Hematopoietic multipotent progenitor cell (in vitro differentiated cells): ENCODE results near the gene DPH3. TPM values are rescaled to one million over a fixed set of nuclear protein-coding genes. Genes with fewer than 3 reads are reported as not detected.
"Not testable (repeated sequence)": the region's sequence is repeated elsewhere in the genome, so short reads cannot be mapped to it uniquely, and the experiment has no call there.

Experiments used
- DNase-seq, 3 donors: peaks; one replicate each; pipeline ENCODE4 v3.0.0-alpha.2; 2011 to 2015; ENCODE audit warnings: low read depth in 2 of 3, low spot score in 2 of 3
- total RNA-seq: library from RNA; depleted of rRNA; stranded (reverse); fragments of >200 nt; gene quantifications from one replicate; pipeline ENCODE4 v1.2.3, GENCODE V29; 2012

Gene DPH3
- 4.6 TPM for total RNA-seq

DNA sequence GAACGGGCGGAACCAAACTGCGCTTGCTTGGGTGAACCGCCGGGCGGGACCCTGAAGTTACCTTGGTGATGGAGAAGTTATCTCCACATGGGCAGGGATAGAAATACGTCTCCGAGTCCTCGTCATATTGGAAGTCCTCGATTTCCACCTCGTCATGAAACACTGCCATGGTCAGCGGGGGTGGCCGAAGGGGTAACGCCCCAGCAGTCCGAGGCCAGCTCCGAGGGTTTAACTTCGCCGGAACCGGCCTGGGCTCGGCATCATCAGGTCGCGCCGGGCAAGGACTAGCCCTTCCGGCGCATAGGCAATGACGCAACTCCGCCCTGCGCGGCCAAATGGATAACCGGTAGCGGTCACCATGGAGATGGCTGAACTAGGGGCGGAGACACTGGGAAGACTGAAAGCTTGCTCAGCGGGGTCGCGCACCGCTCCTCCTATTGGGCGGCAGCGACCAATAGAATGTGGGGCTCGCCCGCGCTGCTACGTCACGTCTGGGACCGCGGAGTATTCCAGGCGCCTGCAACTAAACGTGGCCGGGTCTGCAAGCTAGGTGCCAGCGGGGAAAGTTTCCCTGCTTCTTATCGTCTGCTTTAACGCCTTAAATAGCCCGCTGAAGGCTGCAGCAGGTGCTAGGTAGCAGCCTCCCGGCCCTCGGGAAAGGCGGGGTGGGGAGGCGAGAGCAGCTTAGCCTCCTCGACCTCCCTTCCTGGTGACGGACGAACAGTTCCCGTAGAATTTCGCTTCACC, at the start of gene DPH3, which contains the start of gene OXNAD1:
TSS of gene DPH3 (minus strand) at position 236 of the 747 bp plus-strand sequence. CDS start at position 169, 67 bp downstream.
TSS of gene OXNAD1 (plus strand) at position 505 of the 747 bp plus-strand sequence. CDS start 5,741 bp downstream, outside the sequence.
- DNase-seq: peak; percentile 98 to 100 (median 100)

DNA sequence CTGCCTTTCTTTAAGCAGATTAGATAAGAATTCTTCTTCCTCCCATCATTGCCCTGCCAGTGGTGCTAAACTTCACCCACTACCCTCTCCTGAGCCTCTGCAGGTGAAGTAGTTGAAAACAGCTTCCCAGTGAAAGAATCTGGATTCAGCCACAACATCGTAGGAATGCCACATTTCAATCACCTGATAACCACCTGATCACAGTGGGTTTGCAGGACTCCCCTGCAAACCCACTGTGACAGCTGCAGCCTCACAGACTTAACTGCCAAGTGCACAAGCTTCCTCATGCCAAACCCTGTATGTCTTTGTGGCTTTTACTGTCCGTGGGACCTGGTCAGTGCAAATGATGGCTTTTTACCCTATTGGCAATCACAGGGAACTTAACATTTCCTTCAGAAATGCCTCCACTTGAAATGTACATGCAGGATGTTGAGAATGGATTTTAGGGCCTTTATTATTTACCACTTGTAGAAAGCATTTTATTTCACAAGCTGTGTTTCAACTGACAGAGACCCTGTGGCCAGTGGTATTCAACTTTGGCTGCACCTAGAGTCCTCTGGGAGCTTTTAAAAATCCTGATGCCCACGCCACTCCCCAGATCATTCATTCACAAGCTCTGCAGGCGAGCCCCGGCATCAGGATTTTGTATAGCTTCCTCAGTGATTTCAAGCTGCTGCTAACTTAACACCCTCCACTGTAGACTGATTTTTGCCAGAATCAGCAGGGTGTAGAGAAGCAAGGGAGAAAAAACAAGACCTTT, 49.3 kb upstream of the DPH3 start:
- DNase-seq: peak in 1 of 3 donors; percentile 56

DNA sequence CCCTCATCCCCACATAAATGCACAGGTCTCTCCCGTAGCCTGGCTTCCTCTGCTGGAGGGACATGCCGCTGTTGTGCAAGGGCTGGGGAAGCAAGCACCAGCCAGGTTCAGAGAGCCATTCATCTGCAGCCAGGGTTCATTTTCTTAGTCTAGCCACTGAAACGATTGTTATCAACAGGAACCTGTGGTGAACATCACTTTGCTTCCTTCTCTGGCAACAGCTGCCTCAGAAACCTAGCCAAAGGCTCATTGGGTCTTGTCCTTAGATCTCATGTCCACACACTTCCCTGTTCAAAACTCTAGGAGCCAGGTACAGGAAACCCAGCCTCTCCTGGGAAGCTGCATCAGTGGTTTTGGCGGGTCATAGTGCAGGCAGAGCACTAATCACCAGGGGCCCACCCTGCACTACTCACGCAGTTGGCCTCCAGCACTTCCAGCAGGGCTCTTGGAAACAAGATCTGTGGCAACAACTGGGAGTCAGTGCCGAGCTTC, 47.3 kb upstream of the DPH3 start:
- peak in 2 of 3 donors; percentile 72 to 84 for DNase-seq

DNA sequence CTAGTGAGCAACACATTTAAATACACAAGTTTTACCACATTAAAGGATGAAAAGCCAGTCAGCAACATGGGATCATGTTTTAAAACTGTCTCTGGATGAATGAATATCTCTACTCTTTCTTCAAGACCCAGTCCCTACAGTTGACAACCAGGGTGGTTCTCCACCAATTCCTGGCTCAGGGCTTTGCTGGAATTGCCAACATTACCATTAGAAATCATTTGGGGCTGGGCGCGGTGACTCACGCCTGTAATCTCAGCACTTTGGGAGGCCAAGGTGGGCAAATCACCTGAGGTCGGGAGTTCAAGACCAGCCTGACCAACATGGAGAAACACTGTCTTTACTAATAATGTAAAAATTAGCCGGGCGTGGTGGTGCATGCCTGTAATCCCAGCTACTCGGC, 45.7 kb upstream of the DPH3 start:
- DNase-seq: not testable (repeated sequence)

DNA sequence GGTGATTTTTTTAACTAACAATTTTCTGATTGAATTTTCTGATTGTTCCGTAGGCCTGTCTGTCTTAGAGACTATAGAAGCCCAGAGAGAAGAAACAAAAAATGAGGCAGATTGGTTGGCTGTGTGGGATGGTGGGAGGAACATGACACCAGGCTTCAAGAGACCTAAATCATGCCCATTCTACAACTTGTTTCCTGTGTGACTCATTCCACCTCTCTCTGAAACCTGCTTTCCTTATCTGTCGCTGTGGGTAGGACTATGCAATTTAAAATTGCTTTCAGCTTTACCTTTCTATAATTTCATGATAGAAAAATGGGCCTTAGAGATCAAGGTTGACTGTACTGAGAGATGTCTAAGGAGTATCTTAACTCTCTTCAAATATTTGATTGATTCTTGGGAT, 44.8 kb upstream of the DPH3 start:
- peak in 2 of 3 donors; percentile 52 to 56 for DNase-seq

DNA sequence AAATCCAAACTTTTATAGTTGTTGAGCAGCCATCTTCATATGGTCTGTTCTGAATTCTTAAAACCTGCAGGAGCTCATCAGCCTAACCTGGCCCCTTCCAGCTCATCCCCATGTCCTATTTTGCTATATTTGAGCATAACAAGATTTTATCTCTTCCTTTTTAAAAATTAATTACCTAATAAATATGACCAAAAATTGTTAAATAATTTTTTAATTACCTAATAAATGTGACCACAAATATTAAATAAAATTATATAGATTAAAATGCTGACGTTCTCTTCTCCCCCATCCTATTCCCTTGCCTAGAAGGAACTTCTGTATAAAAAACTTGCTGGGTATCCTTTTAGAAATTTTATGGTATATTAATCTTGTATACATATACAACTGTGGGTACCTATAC, 44.0 kb upstream of the DPH3 start:
- no peak for DNase-seq

DNA sequence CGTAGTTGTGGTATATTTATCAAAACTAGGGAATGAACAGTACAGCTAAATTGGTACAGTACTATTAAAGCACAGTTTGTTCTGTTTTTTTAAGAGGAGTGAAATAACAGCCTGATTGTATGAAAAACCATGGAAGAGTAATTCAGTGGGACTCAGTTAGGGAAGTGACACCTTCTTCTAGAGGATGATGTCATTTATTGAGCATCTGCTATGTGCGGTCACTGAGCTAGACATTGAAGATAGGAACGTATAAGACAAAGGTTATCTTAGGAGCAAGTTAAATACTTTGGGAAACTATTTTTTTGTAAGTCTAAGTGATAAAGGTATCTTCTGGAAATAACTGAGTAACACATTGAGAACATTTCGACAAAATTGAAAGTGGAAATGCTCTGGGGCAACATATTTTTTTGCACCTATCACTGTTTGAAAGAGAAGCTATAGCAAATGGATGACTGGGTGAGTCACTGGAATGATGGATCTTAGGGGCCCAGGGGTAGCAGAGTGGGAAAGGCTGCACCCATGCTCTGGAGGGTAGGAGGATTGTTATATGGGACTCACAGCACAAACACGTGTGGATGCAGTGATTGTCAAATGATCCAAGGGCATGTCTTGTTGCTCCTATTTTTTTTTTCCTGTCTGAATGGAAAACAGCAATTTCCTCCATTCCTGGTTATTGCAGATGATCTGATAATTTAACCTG, 43.2 kb upstream of the DPH3 start:
- DNase-seq: no peak

DNA sequence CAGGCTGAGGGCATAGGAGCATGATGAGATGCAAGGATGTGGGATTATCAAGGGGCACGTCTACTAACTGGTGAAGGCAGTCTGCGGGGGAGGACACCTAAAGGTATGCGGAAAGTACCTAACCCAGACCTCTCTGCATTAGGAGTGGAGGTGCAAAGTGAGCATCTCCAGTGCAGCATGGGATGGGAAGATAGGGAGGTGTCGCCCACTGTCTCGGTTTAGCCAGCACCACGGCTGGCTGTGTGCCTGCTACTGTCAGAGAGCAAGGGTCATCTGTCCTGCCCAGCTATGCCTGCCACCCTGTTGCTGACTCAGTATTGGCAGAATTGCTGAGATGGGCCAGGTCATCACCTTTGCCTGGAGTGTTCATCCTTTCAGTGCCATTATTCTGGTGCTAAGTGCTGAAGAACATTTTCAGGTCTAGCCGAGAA, 40.4 kb upstream of the DPH3 start:
- no peak for DNase-seq

DNA sequence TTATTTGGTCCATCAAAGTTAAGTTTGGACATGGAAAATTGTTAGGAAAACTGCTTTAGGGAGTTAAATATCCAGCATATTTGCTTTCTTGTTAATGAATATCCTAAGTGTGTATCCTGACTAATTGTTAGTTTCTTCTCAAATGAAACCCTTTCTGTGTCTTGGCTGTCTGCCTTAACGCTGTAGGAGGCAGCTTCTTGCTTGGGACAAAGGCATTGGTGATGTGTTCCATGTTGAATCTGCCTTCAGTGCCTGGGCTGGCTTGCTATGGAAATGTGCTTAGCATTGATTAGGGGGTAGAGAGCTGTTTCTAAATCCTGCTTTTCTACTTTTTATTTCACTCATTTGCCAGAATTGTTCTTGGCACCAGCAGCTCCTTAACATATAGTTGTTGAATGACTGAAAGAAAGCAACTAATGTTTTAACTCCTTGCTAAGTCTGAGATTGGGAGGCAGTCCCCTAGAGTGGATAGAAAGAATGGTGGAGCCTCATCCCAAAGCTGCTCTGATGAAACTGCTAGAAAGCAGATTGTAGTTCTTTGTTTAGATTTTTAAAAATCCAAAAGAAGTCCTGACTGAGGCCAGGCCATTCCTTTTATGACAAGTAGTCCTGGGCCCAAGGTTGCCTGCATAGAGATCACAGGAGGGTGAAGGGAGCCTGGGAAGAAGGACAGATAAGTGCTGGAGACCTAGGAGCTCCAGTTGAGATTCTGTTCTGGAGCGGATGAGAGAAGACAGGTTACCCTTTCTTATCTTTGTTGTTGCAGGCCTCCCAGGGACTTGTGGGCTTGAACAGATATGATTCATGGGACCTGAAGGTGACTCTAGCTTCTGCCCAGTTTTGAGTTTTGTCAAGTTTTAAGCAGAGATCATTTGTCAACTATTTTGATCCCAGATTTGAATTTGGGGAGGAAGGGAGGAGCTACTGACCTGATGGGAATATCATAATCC, 39.6 kb upstream of the DPH3 start:
- peak in 2 of 3 donors; percentile 33 to 52 for DNase-seq

DNA sequence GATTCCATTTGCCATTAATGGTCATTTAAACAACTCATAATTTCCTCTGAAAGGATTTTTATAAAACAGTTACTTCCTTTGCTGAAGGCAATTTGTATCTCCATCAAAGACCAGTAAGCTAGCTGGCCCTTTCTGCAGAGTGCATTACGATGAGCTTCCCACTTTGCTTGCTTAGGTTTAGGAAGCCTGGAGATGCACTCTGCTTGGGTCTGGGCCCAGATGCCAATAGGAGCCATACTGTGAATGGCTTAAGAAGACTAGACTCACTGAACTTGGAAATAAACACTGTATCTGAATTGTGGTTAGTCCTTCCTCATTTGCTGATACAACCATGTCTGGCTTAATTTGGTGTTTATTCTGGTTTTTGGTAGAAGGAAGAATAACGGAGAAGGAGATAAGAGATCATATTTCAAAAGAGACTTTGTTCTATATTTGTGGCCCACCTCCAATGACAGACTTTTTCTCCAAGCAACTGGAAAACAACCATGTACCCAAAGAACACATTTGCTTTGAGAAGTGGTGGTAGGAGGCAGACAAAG, 38.4 kb upstream of the DPH3 start:
- DNase-seq: peak in 1 of 3 donors; percentile 49

DNA sequence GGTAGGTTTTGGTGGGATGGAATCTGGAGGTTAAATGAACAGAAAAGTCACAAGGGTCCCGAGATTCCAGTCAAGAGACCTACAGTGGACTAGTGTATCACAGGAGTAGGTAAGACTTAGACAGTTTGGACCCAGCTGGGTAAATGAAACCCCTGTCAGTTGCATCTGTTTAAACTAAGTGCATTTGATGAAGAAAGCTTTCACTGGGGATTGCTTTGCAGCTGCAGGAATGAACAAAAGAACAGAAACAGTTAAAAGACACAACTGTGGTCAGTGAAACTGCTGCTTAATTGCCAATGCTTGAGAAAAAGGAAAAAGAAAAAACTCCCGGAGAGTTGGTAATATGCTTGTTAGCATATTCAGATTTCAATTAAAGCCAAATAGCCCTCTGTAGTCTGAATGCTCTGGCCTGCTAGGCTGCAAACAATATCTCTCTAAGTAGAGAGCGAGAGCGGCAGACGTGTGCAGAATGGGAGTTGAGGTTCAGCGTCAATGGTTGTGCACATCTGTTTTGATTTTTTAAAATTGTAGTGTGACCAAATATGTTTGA, 37.4 kb upstream of the DPH3 start:
- no peak for DNase-seq

DNA sequence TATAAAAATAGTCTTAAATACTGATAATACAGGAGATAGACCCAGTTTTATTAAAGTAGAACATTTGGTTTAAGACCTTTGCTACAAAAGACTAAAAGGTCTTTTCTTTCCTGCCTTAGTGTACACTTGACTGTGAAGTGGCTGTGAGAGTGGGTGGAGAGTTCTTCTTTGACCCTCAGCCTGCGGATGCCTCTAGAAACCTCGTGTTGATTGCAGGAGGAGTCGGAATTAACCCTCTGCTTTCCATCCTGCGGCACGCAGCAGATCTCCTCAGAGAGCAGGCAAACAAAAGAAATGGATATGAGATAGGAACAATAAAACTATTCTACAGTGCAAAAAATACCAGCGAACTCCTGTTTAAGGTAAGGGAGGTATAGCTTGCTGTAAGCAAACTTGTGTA, 36.8 kb upstream of the DPH3 start:
- no peak for DNase-seq

DNA sequence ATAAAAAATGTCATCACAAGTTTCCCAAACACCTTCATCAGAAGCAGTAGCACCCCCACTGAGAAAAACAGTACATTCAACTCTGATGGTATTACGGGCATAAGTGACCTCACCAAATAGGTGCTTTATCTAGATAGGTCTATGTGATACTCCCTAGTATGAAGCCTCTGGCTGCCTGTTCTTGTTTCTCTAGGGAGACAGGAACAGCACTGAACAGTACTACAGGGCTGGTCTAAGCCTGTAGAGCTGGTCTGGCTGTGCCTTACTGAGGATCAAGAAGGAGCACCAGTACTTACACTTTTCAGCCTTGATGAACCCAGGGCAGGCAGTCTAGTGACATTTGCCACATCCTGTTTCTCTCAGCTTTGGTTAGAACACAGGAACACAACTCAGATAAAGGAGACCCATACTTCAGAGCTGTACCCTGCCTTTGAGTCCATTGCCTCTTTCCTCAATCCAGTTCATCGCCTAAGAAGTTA, 36.2 kb upstream of the DPH3 start:
- DNase-seq: peak in 1 of 3 donors; percentile 60

DNA sequence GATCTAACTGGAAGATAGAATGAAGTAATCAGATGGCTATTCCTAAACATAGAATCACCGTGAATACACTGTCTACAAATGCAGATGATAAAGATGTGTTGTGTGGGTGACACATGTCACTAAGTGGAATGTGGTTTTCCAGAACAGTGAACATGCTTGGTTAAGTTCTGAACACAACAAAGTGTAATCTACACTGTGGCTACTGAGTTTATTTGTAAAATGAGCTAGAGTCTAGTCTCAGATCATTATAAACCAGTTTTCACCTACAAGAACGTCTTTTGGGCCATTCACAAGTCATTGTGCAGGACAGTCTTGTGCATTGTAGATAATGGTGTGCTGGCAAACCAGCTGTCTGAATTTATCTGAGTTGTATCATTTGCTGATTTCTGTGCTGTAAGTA, 35.6 kb upstream of the DPH3 start:
- no peak for DNase-seq

DNA sequence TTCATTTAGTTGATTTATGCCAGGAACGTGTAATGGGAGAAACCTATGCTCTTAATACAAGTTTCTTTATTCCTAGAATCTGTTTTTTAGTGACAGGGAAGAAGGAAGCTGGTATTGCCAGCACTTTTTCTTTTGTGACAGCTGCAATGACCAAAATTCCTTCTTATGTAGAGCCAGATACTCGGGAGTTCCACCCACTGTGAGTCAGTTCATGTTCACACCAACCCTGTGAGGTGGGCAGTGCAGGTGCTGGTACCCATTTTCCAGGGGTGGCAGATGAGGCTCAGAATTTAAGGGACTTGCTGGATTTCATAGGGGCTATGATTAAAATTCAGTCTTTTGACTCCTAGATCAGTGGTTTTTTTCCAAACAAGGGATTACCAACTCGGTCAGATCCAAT, 35.0 kb upstream of the DPH3 start:
- DNase-seq: no peak

DNA sequence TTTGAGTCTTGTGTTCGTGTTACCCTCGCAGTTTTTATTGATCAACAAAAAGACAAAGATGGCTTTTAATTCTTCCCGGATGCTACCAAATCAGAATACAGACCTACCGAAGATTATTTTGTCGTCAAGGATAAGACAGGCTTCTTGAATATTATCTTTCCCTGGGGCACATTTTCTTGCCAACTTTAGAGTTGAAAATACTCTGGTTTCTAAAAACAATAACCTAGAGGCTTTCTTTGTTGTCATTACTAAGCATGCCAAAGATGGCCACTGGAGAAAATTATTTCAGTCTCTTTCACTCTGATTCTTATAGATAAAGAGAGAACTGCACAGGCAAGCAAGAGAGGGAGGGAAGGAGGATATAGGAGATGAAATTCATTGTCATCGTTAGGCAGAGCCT, 34.1 kb upstream of the DPH3 start:
- DNase-seq: no peak

DNA sequence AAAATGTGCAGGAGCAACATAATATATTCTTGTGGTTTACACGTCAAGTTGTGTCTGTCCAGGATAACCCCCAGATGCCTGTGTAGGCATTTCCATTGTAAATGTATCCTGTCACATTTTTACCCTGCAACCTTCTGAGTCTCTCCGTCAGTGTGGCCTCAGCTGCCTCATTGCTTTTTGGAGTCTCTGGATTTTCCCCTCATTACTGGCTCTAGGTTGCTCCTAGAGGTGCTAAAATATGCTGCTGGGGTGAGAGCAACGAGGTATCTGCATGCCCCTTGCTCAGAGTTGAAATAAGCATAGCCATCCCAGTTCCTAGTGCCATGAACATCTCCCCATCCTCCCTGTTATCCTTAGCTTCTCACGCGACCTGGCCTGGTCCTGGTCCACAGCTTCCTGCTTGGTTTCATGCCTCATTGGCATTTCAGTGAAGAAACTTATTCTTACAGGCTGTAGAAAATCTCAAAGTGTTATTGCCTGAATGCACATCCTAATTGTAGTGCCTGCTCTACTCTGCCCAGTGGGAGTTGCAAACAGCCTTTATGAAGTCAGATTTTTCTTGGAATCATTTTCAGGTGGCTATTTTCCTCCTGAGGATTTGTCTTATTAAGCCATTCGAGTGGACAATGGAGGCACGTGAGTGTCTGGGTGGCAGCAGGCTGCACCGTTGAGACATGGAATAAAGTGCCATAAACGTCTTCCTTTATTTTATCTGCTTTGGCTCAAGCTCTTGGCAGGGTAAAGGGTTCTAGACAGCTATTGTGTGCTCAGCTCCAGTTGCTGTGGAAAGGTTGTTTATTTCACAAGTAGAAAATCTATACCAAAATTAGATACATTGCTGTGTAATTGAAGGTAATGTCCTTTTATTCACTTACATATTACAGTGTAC, 33.5 kb upstream of the DPH3 start:
- DNase-seq: no peak

DNA sequence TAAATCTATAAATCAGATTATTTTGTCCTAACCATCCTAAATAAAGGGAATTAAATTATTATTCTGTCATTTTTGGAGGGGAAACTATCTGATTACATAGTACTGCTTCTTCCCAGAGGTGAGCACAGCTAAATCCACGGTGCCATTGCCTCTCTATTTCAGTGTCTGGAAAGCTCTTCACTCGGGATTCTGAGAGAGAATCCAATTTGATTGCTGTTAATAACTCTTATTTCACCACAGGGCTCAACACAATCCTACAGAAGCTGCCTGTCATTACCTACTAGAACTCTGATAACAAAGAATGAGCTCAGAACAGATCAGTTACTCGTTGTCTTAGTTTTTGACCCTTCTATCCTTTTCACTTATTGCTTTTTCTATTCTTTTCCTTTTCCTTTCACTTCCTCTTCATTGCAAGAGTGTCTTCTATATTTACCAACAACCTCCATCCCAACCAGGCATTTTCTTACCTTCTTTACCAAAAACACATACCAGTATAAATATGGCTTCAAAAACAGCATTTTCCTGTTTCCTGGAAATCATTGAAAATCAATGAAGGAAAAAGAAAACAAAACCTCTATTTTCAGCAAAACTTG, 30.7 kb upstream of the DPH3 start:
- no peak for DNase-seq
